ENCODE results near the gene MTERF4. TPM values are rescaled to one million over a fixed set of nuclear protein-coding genes. Genes with fewer than 3 reads are reported as not detected.

The MTERF4 gene
- total and polyA plus RNA-seq, 10 of the 15 experiments (the other 5 are each of a cell fraction or from before 2014, with no cell fraction given): 36.7 to 69.1 (median 45.5) TPM

DNA sequence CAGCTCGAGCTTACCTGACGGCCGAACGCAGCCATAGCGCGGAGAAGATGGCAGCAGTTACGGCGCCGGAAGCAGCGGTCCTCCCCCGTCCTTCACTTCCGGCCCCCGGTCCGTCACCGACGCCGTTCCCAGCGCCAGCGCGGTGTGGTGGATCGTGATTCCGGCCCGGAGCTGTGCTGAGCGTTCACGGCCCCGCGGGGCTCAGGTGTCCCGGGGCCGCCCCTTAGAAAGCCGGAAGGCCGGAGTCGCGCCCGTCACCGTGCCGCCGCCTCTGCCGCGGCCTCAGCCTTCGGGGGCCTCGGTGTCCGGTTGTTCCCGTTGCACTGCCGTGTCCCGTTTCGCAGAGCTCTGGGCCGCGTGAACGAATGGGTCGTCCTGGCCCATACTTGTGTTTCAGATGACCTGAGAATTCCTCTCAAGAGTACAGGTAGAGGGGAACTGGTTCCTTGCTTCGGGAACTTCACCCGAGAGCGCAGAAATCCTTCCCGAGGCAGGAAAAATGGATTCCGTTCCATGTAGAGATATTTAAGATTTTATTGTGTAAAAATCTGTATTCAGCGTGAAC, at the start of gene MTERF4 (continued):
- TF ChIP-seq CHD1 (IDR thresholded peaks at IDR 0.05; ENCODE audit: low read depth, low read length) (0 out of 2 replicates have a peak, but pooled peaks have one; percentile 44), SREBF1 (IDR thresholded peaks at IDR 0.05; ENCODE audit: low read length) (no peak), USF1 (IDR thresholded peaks at IDR 0.05; ENCODE audit: borderline replicate concordance, extremely low read length, insufficient read depth, low read depth, low read length) (peak; percentile 43), FOXK2 (IDR thresholded peaks at IDR 0.05) (peak; percentile 42; the same call in 1 of the 2 replicates), BCL11A (IDR thresholded peaks at IDR 0.05; ENCODE audit: low read depth, low read length) (no peak), FOS (IDR thresholded peaks at IDR 0.05; ENCODE audit: borderline replicate concordance, extremely low read depth, insufficient read length) (no peak), NKRF (conservative IDR thresholded peaks at IDR 0.05) (peak; percentile 68), USF2 (IDR thresholded peaks at IDR 0.05; ENCODE audit: borderline replicate concordance, low read depth, low read length) (no peak), RAD21 (IDR thresholded peaks at IDR 0.05; ENCODE audit: insufficient read depth, low read depth, low read length) (peak; percentile 16; the same call in 1 of the 2 replicates), POLR2A (IDR thresholded peaks at IDR 0.05; ENCODE audit: low read depth, low read length) (peak; percentile 94), CREM (IDR thresholded peaks at IDR 0.05; ENCODE audit: low read depth) (peak; percentile 92), EGR1 (IDR thresholded peaks at IDR 0.05; ENCODE audit: borderline replicate concordance in 1 of 2, low read depth in 2 of 2, low read length in 2 of 2) (peak; percentile 76 to 80; a peak in 2 of 3 replicates), ZNF24 (IDR thresholded peaks at IDR 0.05) (peak; percentile 80), RBBP5 (conservative IDR thresholded peaks at IDR 0.05) (peak; percentile 49; the same call in 1 of the 2 replicates), KAT2A (conservative IDR thresholded peaks at IDR 0.05; ENCODE audit: control insufficient read depth, low read depth, low read length) (no peak), WRNIP1 (IDR thresholded peaks at IDR 0.05; ENCODE audit: borderline replicate concordance, low read depth, low read length) (no peak; the same call in 1 of the 2 replicates), HDAC2 (IDR thresholded peaks at IDR 0.05) (no peak), MXI1 (IDR thresholded peaks at IDR 0.05; ENCODE audit: low read depth, low read length) (peak; percentile 92), KDM1A (IDR thresholded peaks at IDR 0.05; ENCODE audit: borderline replicate concordance) (no peak), ZNF217 (IDR thresholded peaks at IDR 0.05) (peak; percentile 81), NR2C1 (IDR thresholded peaks at IDR 0.05) (peak; percentile 70)
- TF ChIP-seq, protein P1, sequence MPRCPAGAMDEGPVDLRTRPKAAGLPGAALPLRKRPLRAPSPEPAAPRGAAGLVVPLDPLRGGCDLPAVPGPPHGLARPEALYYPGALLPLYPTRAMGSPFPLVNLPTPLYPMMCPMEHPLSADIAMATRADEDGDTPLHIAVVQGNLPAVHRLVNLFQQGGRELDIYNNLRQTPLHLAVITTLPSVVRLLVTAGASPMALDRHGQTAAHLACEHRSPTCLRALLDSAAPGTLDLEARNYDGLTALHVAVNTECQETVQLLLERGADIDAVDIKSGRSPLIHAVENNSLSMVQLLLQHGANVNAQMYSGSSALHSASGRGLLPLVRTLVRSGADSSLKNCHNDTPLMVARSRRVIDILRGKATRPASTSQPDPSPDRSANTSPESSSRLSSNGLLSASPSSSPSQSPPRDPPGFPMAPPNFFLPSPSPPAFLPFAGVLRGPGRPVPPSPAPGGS (IDR thresholded peaks at IDR 0.05; ENCODE audit: borderline replicate concordance, insufficient read depth, low read depth, low read length, poor library complexity, severe bottlenecking): peak; percentile 64
- TF ChIP-seq, protein P2, sequence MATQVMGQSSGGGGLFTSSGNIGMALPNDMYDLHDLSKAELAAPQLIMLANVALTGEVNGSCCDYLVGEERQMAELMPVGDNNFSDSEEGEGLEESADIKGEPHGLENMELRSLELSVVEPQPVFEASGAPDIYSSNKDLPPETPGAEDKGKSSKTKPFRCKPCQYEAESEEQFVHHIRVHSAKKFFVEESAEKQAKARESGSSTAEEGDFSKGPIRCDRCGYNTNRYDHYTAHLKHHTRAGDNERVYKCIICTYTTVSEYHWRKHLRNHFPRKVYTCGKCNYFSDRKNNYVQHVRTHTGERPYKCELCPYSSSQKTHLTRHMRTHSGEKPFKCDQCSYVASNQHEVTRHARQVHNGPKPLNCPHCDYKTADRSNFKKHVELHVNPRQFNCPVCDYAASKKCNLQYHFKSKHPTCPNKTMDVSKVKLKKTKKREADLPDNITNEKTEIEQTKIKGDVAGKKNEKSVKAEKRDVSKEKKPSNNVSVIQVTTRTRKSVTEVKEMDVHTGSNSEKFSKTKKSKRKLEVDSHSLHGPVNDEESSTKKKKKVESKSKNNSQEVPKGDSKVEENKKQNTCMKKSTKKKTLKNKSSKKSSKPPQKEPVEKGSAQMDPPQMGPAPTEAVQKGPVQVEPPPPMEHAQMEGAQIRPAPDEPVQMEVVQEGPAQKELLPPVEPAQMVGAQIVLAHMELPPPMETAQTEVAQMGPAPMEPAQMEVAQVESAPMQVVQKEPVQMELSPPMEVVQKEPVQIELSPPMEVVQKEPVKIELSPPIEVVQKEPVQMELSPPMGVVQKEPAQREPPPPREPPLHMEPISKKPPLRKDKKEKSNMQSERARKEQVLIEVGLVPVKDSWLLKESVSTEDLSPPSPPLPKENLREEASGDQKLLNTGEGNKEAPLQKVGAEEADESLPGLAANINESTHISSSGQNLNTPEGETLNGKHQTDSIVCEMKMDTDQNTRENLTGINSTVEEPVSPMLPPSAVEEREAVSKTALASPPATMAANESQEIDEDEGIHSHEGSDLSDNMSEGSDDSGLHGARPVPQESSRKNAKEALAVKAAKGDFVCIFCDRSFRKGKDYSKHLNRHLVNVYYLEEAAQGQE (IDR thresholded peaks at IDR 0.05; ENCODE audit: low read depth, low read length): no peak
